Neural cell (in vitro differentiated cells): ENCODE results near the gene INHBC. TPM values are rescaled to one million over a fixed set of nuclear protein-coding genes. Genes with fewer than 3 reads are reported as not detected.

ENCODE experiments used
- H2AFZ ChIP-seq: fragments of 200-600, 300-800 bp; sonication (generic), shearing (Covaris generic); 2 replicates; pipeline ENCODE4 v1.6.0; 2014; ENCODE audit warnings: low read depth, mild to moderate bottlenecking, antibody characterized with exemption, low read length, moderate library complexity
- H3F3A ChIP-seq: fragments of 200-600 bp; shearing (Covaris generic); 2 replicates; pipeline ENCODE4 v1.6.1; 2016; ENCODE audit warnings: mild to moderate bottlenecking, moderate library complexity, mixed read lengths, antibody characterized with exemption, low read length; ENCODE audit not compliant: insufficient read depth, poor library complexity, severe bottlenecking
- H3K27ac ChIP-seq: fragments of 200-600, 300-800 bp; sonication (generic), shearing (Covaris generic); 2 replicates; pipeline ENCODE4 v1.5.1; 2014; ENCODE audit warnings: mild to moderate bottlenecking, low read length, moderate library complexity
- H3K27me3 ChIP-seq: fragments of 300-800, 200-600 bp; sonication (generic), shearing (Covaris generic); 2 replicates; pipeline ENCODE4 v1.6.0; 2014; ENCODE audit warnings: mild to moderate bottlenecking, low read depth, low read length, moderate library complexity; ENCODE audit not compliant: insufficient read depth
- H3K36me3 ChIP-seq: fragments of 300-800, 200-600 bp; sonication (generic), shearing (Covaris generic); 2 replicates; pipeline ENCODE4 v1.5.1; 2014; ENCODE audit warnings: mild to moderate bottlenecking, antibody characterized with exemption, low read length, moderate library complexity; ENCODE audit not compliant: insufficient read depth
- H3K4me2 ChIP-seq: fragments of 300-800, 200-600 bp; sonication (generic), shearing (Covaris generic); 2 replicates; pipeline ENCODE4 v1.6.0; 2014; ENCODE audit warnings: mild to moderate bottlenecking, low read length
- H3K4me3 ChIP-seq: fragments of 300-800, 200-600 bp; sonication (generic), shearing (Covaris generic); 2 replicates; pipeline ENCODE4 v1.5.1; 2014; ENCODE audit warnings: mild to moderate bottlenecking, low read length, moderate library complexity
- H3K79me2 ChIP-seq: fragments of 200-600 bp; shearing (Covaris generic); replicated peaks from 2 replicates; pipeline ENCODE4 v1.6.0; 2014; ENCODE audit warnings: mild to moderate bottlenecking, low read length, moderate library complexity; ENCODE audit not compliant: insufficient read depth
- H3K9ac ChIP-seq: fragments of 300-800, 200-600 bp; sonication (generic), shearing (Covaris generic); 2 replicates; pipeline ENCODE4 v1.6.1; 2016; ENCODE audit warnings: mild to moderate bottlenecking, low read length, mixed read lengths
- H3K9me2 ChIP-seq: fragments of 200-600 bp; shearing (Covaris generic); 2 replicates; pipeline ENCODE4 v1.6.1; 2016; ENCODE audit warnings: mild to moderate bottlenecking, low read length, mixed read lengths; ENCODE audit not compliant: insufficient read depth
- H3K9me3 ChIP-seq: fragments of 200-600, 300-800 bp; sonication (generic), shearing (Covaris generic); 2 replicates; pipeline ENCODE4 v1.6.1; 2016; ENCODE audit warnings: mild to moderate bottlenecking, mixed run types, low read length, moderate library complexity, mixed read lengths
- H4K20me1 ChIP-seq: fragments of 200-600 bp; shearing (Covaris generic); 2 replicates; pipeline ENCODE4 v1.6.1; 2016; ENCODE audit warnings: mild to moderate bottlenecking, mixed run types; ENCODE audit not compliant: insufficient read depth
- CTCF ChIP-seq: fragments of 450-650 bp; IDR thresholded peaks from 2 replicates; pipeline ENCODE4 v1.5.1; 2014; ENCODE audit warnings: antibody characterized with exemption, mild to moderate bottlenecking, moderate library complexity; ENCODE audit not compliant: poor library complexity, severe bottlenecking
- EP300 ChIP-seq: fragments of 450-650 bp; conservative IDR thresholded peaks from 2 replicates; pipeline ENCODE4 v1.6.1; 2014; ENCODE audit warnings: antibody characterized with exemption, mild to moderate bottlenecking, moderate library complexity; ENCODE audit not compliant: poor library complexity, severe bottlenecking
- EZH2 ChIP-seq: fragments of 200-600, 300-800 bp; shearing (Covaris generic), sonication (generic); IDR thresholded peaks from 2 replicates; pipeline ENCODE4 v1.6.1; 2014; ENCODE audit warnings: antibody characterized with exemption, low read length, borderline replicate concordance, mild to moderate bottlenecking; ENCODE audit not compliant: insufficient read depth, poor library complexity, severe bottlenecking
- MXI1 ChIP-seq: fragments of 450-650 bp; conservative IDR thresholded peaks from 2 replicates; pipeline ENCODE4 v1.6.1; 2014; ENCODE audit warnings: antibody characterized with exemption, mild to moderate bottlenecking; ENCODE audit not compliant: poor library complexity, severe bottlenecking
- POLR2AphosphoS5 ChIP-seq: IDR thresholded peaks from 2 replicates; pipeline ENCODE4 v1.6.1; 2012
- RAD21 ChIP-seq: fragments of 450-650 bp; conservative IDR thresholded peaks from 2 replicates; pipeline ENCODE4 v1.6.1; 2014; ENCODE audit warnings: antibody characterized with exemption, mild to moderate bottlenecking, moderate library complexity
- REST ChIP-seq: IDR thresholded peaks from 2 replicates; pipeline ENCODE4 v1.6.1; 2012; ENCODE audit warnings: borderline replicate concordance
- SMC3 ChIP-seq: fragments of 450-650 bp; conservative IDR thresholded peaks from 2 replicates; pipeline ENCODE4 v1.6.1; 2014; ENCODE audit warnings: antibody characterized with exemption, mild to moderate bottlenecking, moderate library complexity; ENCODE audit not compliant: poor library complexity
- TAF1 ChIP-seq: IDR thresholded peaks from 2 replicates; pipeline ENCODE4 v1.6.1; 2012; ENCODE audit warnings: low read depth
- polyA plus RNA-seq: library from polyadenylated mRNA; depleted of rRNA; stranded (reverse); fragments of >200 nt; gene quantifications from 2 replicates; pipeline ENCODE4 v1.2.3, GENCODE V29; 2014

Gene INHBC
- polyA plus RNA-seq, 1 donor from 2014 or later = not detected

- Histone ChIP-seq H3K79me2 (no peaks in the 10 kb centered on the region), H3K36me3 (no peaks in the 10 kb centered on the region), H3K27me3 (no peaks in the 10 kb centered on the region), H3K9ac (no peak overlapping the region), H3K27ac (no peak overlapping the region), H3K9me2 (no peaks in the 10 kb centered on the region), H3K4me2 (no peak overlapping the region), H3K9me3 (no peaks in the 10 kb centered on the region), H3K4me3 (no peak overlapping the region), H3F3A (no peaks in the 10 kb centered on the region), H2AFZ (no peak overlapping the region), H4K20me1 (no peaks in the 10 kb centered on the region)
- TF ChIP-seq EZH2 = no peak
- no peak for TF ChIP-seq TAF1
Measured at GRCh38 chr12:57435293-57435692, 709 bp downstream of the INHBC start.

GRCh38 chr12:57438400-57438799, 3.8 kb downstream of the INHBC start:
- Histone ChIP-seq H3K9me3 (no peaks in the 10 kb centered on the region), H3K4me2 (no peak overlapping the region), H3K79me2 (no peaks in the 10 kb centered on the region), H3F3A (no peaks in the 10 kb centered on the region), H3K36me3 (no peaks in the 10 kb centered on the region), H3K4me3 (no peak overlapping the region), H3K9me2 (no peaks in the 10 kb centered on the region), H4K20me1 (no peaks in the 10 kb centered on the region), H3K27me3 (no peaks in the 10 kb centered on the region), H3K27ac (no peak overlapping the region), H3K9ac (no peak overlapping the region), H2AFZ (no peak overlapping the region)
- TF ChIP-seq RAD21 (no peak), MXI1 (no peak), EP300 (no peak), EZH2 (no peak), POLR2AphosphoS5 (no peak), REST (no peak), TAF1 (no peak), SMC3 (no peak), CTCF (no peak)

GRCh38 chr12:57439762-57440266, 5.2 kb downstream of the INHBC start:
- Histone ChIP-seq H3K27ac (no peak overlapping the region), H3K4me2 (no peak overlapping the region), H3K9me3 (no peaks in the 10 kb centered on the region), H3K9me2 (no peaks in the 10 kb centered on the region), H3K4me3 (no peak overlapping the region), H3K9ac (no peak overlapping the region), H2AFZ (no peak overlapping the region), H4K20me1 (no peaks in the 10 kb centered on the region), H3F3A (no peaks in the 10 kb centered on the region), H3K27me3 (no peaks in the 10 kb centered on the region), H3K36me3 (no peaks in the 10 kb centered on the region), H3K79me2 (no peaks in the 10 kb centered on the region)
- TF ChIP-seq REST = no peak
- TF ChIP-seq CTCF = no peak
- TF ChIP-seq POLR2AphosphoS5 = no peak
- TF ChIP-seq SMC3 = no peak
- no peak for TF ChIP-seq TAF1
- TF ChIP-seq MXI1 = no peak
- no peak for TF ChIP-seq EP300
- TF ChIP-seq EZH2 = no peak
- TF ChIP-seq RAD21 = no peak
